ENCODE data around the gene FOXP4. TPM values are rescaled to one million over a fixed set of nuclear protein-coding genes. Genes with fewer than 3 reads are reported as not detected.

Gene FOXP4
- total RNA-seq, 1 experiment from 2014 or later = 32.3 TPM

- TF ChIP-seq REST (IDR thresholded peaks at IDR 0.05; ENCODE audit: low read depth) (no peak), ZFX (IDR thresholded peaks at IDR 0.05) (no peak)
These were observed 36.4 kb downstream of the FOXP4 start (continued) for GRCh38 chr6:41582540-41582939.

GRCh38 chr6:41583565-41583964, 37.4 kb downstream of the FOXP4 start:
- CTCF ChIA-PET = interaction anchor here (3.3 kb wide), 1 partner anchor 8 kb away, joined by 14 read pairs; no protein-coding TSS in a partner anchor
- intact Hi-C loops (cut with micrococcal nuclease) = no loop called here

More at GRCh38 chr6:41583565-41583964, 37.4 kb downstream of the FOXP4 start:
- POLR2A ChIA-PET = no interaction called here
- H2AFZ ChIP-seq (ENCODE audit: low read depth, low read length, poor library complexity, severe bottlenecking) = no peak overlapping the region
- peaks cover 29 to 34% of the 10 kb centered on the region in 2 experiments for H3K4me1 ChIP-seq (ENCODE audit: control insufficient read depth in 1 of 2, insufficient read depth in 2 of 2, low read length in 2 of 2)
- H3K27ac ChIP-seq (ENCODE audit: low read depth, low read length) = no peak overlapping the region
- no peak overlapping the region for H3K4me3 ChIP-seq (replicated peaks in 1 of 2; ENCODE audit: low read depth in 1 of 2, low read length in 2 of 2)
- H3K4me2 ChIP-seq (ENCODE audit: low read length) = no peak overlapping the region
- RAD21 ChIA-PET (ENCODE audit: low non-redundant PET in 1 of 2, low total read pairs in 2 of 2, uncharacterized antibody in 2 of 2, unreplicated experiment in 2 of 2) = no interaction called here
- no peaks in the 10 kb centered on the region for H3K9me3 ChIP-seq (ENCODE audit: control insufficient read depth in 1 of 2, insufficient read depth in 1 of 2, low read depth in 1 of 2, low read length in 2 of 2)
- no peak overlapping the region for H3K9ac ChIP-seq (ENCODE audit: low read length)
- H3K36me3 ChIP-seq (ENCODE audit: control insufficient read depth in 1 of 2, insufficient read depth in 2 of 2, low read length in 2 of 2) = peaks cover 0 to 4% of the 10 kb centered on the region in 2 experiments; a peak in 1 of 4 replicates
- no TSS peak for BruUV-seq (replicated peaks)
- no peaks in the 10 kb centered on the region for H3K9me2 ChIP-seq (ENCODE audit: insufficient read depth)
- no peaks in the 10 kb centered on the region for H3K27me3 ChIP-seq (ENCODE audit: insufficient read depth, low read length)
- DNase-seq (ENCODE audit: low read depth, low spot score) (no peak), ATAC-seq (no peak)
- no peak for TF ChIP-seq ATF3 (IDR thresholded peaks at IDR 0.05)
- no peak for TF ChIP-seq SP1 (IDR thresholded peaks at IDR 0.05; ENCODE audit: low read depth)
- TF ChIP-seq RAD21 (IDR thresholded peaks at IDR 0.05; ENCODE audit: low read depth) = no peak
- no peak for TF ChIP-seq REST (IDR thresholded peaks at IDR 0.05; ENCODE audit: low read depth)
- no peak for TF ChIP-seq ZBTB33 (IDR thresholded peaks at IDR 0.05; ENCODE audit: extremely low read depth, insufficient replicate concordance, low read length)
- H4K20me1 ChIP-seq (ENCODE audit: insufficient read depth) = no peaks in the 10 kb centered on the region
- H3K79me2 ChIP-seq (ENCODE audit: insufficient read depth, low read length) = no peaks in the 10 kb centered on the region

Data from HCT116 (cell line).